HT-29 (cell line): ENCODE results near the gene CDH19. TPM values are rescaled to one million over a fixed set of nuclear protein-coding genes. Genes with fewer than 3 reads are reported as not detected.
"Not testable (repeated sequence)": the region's sequence is repeated elsewhere in the genome, so short reads cannot be mapped to it uniquely, and the experiment has no call there.

Experiments used
- DNase-seq: peaks from one replicate; pipeline ENCODE4 v3.0.0-alpha.2; 2015; ENCODE audit warnings: low spot score
- total RNA-seq: library from RNA; depleted of rRNA; stranded (reverse); fragments of >200 nt; shearing (Covaris generic); gene quantifications from 2 replicates; pipeline ENCODE4 v1.2.3, GENCODE V29; 2014

CDH19 gene
- total RNA-seq, 1 experiment from 2014 or later = not detected

GRCh38 chr18:66564236-66564635, 39.7 kb downstream of the CDH19 start:
- no peak for DNase-seq

- DNase-seq = no peak
Observed at GRCh38 chr18:66562279-66562678, 41.6 kb downstream of the CDH19 start.

GRCh38 chr18:66560094-66560493, 43.8 kb downstream of the CDH19 start:
- peak; percentile 65 for DNase-seq

GRCh38 chr18:66558773-66559172, 45.1 kb downstream of the CDH19 start:
- DNase-seq = no peak

- DNase-seq = no peak
Observed at GRCh38 chr18:66557091-66557490, 46.8 kb downstream of the CDH19 start.

- no peak for DNase-seq
Observed at GRCh38 chr18:66555585-66555984, 48.3 kb downstream of the CDH19 start.

GRCh38 chr18:66553824-66554223, 50.1 kb downstream of the CDH19 start:
- no peak for DNase-seq

GRCh38 chr18:66550366-66550765, 53.5 kb downstream of the CDH19 start:
- no peak for DNase-seq

GRCh38 chr18:66548747-66549146, 55.1 kb downstream of the CDH19 start:
- DNase-seq = no peak

- DNase-seq = no peak
Observed at GRCh38 chr18:66534110-66534509, 69.8 kb downstream of the CDH19 start.

GRCh38 chr18:66533693-66534092, 70.2 kb downstream of the CDH19 start:
- no peak for DNase-seq

- DNase-seq = no peak
Observed at GRCh38 chr18:66523219-66523991, 80.5 kb downstream of the CDH19 start.

- no peak for DNase-seq
Observed at GRCh38 chr18:66513996-66514395, 89.9 kb downstream of the CDH19 start.

GRCh38 chr18:66511792-66512191, 92.1 kb downstream of the CDH19 start:
- DNase-seq = peak; percentile 52

GRCh38 chr18:66511289-66511688, 92.6 kb downstream of the CDH19 start:
- DNase-seq = peak; percentile 28

- DNase-seq = peak; percentile 3
Observed at GRCh38 chr18:66510357-66511045, 93.4 kb downstream of the CDH19 start.

- no peak for DNase-seq
Observed at GRCh38 chr18:66508937-66509336, 95.0 kb downstream of the CDH19 start.

GRCh38 chr18:66506178-66506577, 97.7 kb downstream of the CDH19 start:
- DNase-seq = no peak

GRCh38 chr18:66497351-66497750, 106.5 kb downstream of the CDH19 start:
- no peak for DNase-seq

GRCh38 chr18:66495844-66496243, 108.0 kb downstream of the CDH19 start:
- peak; percentile 79 for DNase-seq

GRCh38 chr18:66473882-66474281, 130.0 kb downstream of the CDH19 start:
- no peak for DNase-seq

GRCh38 chr18:66466184-66466583, 137.7 kb downstream of the CDH19 start:
- not testable (repeated sequence) for DNase-seq

- DNase-seq = no peak
Observed at GRCh38 chr18:66461344-66461743, 142.5 kb downstream of the CDH19 start.
